NCI-H1092 (cell line): ENCODE results near the gene RENBP.
"Not testable (repeated sequence)": the region's sequence is repeated elsewhere in the genome, so short reads cannot be mapped to it uniquely, and the experiment has no call there.

Source experiments
- DNase-seq: peaks from one replicate; lab custom pipeline; 2025; lab: John Stamatoyannopoulos, UW

RENBP gene

DNA sequence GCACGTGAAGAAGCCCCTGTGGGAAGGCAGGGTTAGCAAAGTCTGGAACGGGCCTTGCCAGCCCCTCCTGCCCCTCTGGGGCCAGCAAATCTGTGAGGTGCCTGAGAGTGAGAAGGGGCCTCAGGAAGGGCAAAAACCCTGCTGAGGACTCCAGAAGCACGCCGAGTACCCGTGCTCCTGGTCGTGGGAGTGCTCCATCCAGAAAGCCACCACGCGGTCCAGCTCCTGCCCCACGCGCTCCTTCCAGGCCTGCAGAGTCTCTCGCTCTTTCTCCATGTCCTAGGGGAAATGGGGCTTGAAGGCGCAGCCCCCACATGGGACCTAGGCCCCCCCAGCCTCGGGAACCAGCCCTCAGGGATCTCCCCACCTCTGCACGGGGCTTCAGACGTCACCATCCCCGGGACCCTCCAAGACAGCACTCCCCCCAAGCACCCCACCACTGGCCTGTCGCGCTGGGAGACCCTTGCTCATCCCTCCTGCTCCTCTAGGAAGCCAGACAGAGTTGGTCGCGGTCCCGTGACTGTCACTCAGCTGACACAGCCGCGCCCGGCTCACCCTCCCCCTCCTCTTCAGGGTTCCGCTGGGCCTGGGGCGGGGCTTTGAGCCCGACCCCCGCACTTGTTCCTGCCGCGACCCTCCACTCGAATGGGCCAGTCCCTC lies at the start of gene RENBP:
RENBP (minus strand) TSS at position 504 of the 660 bp plus-strand sequence; CDS start at position 471, 33 bp downstream.
- DNase-seq: no peak

DNA sequence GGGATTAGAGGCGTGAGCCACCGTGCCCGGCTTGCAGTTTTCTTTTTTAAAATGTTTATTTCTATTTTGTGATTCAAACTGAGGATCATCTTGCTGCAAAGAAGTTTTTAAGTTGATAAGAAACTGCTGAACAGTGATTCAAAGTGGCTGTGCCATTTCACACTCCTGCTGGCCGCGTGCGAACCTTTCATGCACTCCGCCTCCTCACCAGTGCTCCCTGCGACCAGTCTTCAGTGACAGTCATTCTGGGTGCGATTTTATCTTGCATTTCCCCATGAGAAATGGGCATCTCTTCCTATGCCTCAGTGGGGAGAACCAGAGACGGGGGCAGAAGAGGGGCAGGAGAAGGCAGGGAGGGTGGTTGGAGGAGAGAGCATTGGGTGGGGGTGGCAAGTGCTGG lies 49.5 kb upstream of the RENBP start:
- DNase-seq: no peak

DNA sequence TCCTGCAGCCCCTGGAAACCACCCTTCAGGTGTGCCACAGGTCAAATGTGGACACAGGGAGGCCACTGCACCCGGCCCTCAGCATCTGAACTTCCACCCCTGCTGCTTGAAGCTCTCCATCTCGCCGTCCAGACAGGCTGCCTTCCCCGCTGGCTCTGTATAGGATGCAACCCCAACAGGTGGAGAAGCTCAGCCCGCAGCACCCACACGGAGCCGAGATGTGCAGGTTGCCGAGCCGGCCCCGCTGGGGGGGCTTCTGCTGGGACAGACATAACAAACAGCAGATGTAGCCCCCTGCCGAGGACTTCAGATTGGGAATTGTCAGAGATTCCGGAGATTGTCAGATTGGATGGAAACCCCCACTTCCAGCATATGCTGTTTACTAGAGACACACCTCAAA lies 48.6 kb upstream of the RENBP start:
- no peak for DNase-seq

DNA sequence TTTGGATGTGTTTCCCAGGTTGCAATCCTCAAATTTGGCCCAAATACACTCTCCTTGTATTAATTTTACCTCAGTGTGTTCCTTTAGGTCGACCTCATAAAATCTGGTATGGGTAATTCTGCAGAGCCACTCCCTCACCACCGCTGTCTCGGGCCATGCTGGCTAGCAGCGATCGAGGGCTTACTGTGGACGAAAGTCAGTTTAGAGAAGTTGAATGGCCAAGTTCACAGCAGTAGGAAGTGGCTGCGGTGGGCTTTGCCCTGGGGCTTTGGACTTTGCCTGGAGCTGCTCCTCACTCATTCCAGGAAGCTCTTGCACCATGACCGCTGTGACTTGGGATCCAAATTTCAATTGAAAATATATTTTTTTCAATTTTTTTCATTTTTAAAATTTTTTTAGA lies 47.7 kb upstream of the RENBP start:
- DNase-seq: no peak

DNA sequence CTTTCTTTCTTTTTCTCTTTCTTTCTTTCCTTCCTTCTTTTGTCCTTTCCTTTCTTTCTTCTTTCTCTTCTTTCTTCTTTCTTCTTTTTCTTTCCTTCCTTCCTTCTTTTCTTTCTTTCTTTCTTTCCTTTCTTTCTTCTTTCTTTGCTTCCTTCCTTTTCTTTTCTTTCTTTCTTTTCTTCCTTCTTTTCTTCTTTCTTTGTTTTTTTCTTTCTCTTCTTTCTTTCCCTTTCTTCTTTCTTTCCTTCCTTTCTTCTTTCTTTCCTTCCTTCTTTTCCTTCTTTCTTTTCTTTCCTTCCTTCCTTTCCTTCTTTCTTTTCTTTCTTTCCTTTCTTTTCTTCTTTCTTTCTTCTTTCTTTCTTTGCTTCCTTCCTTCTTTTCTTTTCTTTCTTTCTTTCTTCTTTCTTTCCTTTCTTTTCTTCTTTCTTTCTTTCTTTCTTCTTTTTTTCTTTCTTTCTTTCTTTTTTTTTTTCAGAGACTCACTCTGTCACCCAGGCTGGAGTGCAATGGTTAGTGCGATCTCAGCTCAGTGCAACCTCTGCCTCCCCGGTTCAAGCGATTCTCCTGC lies 46.7 kb upstream of the RENBP start:
- no peak for DNase-seq

DNA sequence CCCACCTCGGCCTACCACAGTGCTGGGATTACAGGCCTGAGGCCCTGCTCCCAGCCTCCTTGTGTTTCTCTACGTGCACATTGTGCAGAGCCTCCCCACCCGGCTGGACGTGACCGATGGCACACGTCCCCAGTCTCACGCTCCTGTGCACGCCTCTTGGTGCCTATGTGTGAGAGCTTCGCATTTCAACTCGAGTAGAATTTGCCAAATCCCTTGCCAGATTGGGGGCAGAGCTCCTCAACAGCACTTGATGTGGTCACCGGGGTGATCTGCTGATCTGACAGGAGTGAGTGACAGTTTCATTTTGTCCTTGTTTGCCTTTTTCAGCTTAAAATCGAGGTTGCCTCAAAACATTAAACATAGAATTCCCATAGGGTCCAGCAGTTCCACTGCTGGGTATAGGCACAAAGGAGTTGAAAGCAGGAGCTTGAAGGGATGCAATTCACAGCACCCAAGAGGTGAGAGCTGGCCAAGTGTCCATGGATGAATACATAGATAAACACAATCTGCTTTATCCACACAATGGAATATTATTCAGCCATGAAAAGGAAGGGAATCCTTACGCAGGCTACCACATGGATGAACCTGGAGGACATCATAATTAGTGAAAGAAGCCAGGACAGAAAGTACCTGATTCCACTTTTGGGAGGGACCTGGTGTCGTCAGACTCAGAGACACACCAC lies 45.7 kb upstream of the RENBP start:
- no peak for DNase-seq

DNA sequence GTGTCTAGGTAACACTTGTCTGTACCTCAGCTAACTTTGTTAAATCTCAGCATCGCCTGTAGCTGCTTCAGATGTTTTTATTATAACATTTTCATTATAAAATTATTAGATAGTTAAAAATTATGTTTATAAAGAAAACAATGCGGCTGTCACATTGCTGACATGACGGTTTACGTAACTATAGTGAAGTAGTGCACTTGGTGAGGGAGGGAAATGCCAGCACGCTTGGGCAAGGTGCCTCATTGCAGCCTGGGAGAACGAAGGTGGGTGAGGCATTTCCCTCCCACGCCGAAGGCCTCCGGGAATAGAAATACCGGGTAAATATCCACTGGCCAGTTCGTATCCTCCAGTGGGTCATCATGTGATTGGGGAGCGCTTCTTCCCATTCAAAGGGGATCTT lies 44.0 kb upstream of the RENBP start:
- DNase-seq: no peak

DNA sequence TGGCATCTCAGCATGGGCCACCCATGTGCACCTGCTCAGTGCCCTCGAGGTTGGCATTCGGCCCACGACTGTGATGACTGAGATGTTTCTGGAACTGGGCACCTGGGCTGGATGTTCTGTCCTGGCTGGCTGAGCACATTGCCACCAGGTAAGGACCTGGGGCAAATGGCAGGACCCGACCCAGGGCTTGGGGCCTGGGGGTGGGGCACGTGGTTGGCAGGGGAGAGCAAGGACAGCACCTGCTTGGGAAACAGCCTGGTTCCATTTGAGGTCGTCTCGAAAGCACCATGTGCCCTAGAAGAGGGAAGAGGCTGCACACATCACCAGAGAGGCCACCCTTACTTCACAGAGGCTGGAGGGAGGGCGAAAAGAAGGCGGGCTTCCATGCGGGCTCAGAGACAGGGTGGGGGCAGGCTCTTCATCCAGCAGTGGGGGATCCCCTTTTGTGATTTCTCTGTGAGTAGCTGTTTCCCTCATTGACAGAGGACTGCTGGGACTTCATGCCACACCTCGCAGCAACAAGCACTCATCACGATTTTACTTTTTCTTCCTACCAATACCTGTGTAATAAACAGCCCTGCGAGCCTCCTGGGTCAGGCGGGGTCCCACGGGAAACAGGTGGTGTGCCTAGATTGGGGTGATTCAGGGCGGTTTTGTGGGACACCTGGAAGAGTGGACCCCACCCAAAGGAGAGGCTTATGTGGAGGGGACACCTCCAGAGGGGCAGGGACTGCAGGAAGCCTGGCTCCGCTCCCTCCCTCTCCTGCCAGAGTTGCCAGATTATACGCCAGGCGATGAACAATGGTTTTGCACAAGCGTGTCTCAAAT lies 40.1 kb upstream of the RENBP start:
- DNase-seq: no peak

DNA sequence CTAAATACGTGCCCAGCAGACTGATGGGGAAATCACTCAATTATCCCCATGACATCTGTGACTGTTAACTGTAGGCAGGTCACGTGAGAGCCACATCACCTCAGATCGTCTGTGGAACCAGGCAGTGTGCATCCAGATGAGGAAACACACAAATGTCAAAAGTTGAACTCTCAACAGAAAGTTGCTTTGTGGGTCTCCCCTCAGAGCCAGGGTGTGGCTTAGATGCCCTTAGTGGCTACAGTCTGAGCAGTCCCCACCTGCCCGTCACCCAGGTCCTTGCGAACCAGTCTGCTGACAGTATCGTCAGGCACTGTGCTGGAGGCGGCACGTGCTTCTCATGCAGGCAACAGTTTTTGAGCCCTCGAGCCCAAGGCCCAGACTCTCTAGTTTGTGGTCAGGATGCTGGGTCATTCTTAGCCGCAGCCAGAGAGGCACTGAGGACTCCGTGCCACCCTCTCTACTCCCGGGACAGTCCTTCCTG lies 38.9 kb upstream of the RENBP start:
- no peak for DNase-seq

DNA sequence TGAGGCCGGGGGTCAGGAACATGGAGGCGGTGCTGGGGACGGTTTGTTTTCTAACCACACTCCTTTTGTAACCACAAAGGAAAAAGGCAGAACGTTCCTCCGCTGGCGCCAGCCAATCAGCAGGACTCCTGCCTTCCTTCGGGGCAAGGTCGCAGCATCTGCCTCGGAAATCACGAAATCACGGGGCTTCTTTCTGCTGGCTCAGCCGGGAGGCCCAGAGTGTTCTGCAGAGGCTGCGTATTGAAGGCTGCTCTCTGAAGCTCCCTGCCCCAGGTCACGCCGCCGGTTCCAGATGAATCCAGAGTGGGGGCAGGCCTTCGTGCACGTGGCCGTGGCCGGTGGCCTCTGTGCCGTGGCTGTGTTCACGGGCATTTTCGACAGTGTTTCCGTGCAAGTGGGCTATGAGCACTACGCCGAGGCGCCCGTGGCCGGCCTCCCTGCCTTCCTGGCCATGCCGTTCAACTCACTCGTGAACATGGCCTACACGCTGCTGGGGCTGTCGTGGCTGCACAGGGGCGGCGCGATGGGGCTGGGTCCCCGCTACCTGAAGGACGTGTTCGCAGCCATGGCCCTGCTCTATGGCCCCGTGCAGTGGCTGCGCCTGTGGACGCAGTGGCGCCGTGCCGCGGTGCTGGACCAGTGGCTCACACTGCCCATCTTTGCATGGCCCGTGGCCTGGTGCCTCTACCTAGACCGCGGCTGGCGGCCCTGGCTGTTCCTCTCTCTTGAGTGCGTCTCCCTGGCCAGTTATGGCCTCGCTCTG lies 37.5 kb upstream of the RENBP start:
- DNase-seq: no peak

DNA sequence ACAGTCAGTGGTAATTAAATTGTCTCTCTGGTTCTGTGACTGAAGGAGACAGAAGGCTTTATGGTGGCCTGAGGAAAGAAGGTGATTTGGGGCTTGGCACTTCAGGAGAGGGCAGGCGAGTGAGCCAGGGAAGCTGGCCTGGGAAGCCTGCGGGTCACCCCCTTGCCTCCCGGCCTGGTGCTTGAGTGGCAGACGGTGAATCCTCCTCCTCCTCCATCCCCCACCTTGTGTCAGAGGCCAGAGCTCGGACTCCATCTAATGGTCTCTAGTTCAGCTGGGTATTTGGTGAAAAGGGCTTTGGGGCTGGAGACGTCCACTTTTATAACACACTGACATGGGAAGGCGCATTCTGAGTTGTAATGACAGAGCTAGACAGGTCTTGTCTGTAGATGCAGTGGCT lies 36.8 kb upstream of the RENBP start:
- no peak for DNase-seq

DNA sequence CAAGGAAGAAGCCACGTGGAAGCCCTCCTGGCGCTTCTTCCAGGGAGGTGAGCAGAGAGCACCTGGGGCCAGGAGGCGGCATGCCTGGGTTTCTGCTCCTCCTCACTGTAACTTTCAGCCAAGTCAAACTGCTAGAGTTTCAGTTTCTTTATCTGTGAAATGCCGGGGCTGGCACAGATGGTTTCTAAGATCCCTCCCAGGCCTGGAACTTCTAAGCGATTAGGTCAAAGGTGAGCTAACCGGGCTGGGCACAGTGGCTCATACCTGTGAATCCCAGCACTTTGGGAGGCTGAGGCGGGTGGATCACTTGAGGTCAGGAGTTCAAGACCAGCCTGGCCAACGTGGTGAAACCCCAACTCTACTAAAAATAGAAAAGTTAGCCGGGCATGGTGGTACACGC lies 36.0 kb upstream of the RENBP start:
- not testable (repeated sequence) for DNase-seq

DNA sequence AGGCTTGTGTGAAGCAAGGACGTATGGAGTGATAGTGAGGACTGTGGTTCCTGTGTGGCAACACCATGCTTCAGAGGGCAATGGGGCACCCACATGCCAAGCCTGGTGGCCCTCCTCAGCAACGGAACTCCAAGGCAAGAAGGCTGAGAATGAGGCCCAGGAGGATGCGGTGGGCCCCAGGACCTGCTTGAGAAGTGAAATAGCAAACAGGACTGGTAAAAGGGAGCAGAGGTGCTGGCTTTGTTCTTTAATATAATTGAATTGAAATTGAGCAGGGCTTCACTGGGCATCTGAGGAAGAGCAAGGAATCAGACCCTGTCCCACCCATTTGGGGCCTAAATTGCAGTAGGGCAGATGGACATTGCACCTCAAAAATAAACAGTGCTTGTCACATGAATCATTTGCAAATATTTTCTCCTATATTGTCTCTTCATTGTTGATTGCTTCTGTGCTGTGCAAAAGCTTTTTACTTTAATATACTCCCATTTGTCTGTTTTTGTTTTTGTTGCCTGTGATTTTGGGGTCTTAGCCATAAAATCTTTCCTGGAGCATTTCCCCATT lies 30.4 kb upstream of the RENBP start:
- DNase-seq: no peak

DNA sequence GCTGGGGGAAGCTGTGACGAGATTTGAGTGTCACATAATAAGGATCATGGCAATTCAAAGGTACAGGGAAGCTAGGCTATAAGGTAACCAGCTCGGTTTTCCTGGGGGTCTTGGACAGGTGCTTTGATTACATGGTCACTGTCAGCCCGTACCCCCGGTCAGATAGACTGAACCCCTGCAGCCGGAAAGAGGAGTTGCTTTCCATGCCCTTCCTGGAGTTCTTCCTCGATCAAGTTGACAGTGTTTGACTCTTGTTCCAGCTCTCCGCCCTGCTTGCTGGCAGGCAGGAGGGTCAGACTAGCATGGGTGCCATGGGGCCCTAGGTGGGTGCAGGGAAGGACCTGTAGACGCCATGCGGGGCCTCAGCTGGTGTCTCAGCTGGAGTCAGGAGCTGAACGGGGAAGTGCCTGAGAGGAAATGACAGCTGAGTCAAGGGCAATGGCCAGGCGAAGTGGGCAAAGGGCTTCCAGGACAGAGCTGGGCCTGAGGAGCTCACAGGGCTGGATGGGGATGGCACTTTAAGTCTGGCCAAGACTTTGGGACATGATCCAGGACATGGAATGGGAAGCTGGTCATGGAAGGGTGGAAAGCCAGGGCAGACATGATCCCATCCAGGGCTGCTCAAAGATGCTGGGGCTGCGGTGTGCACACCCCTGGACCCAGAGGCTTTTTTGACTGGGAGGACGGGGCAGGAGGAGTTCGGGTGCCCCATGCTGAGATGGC lies 29.7 kb upstream of the RENBP start:
- DNase-seq: no peak

DNA sequence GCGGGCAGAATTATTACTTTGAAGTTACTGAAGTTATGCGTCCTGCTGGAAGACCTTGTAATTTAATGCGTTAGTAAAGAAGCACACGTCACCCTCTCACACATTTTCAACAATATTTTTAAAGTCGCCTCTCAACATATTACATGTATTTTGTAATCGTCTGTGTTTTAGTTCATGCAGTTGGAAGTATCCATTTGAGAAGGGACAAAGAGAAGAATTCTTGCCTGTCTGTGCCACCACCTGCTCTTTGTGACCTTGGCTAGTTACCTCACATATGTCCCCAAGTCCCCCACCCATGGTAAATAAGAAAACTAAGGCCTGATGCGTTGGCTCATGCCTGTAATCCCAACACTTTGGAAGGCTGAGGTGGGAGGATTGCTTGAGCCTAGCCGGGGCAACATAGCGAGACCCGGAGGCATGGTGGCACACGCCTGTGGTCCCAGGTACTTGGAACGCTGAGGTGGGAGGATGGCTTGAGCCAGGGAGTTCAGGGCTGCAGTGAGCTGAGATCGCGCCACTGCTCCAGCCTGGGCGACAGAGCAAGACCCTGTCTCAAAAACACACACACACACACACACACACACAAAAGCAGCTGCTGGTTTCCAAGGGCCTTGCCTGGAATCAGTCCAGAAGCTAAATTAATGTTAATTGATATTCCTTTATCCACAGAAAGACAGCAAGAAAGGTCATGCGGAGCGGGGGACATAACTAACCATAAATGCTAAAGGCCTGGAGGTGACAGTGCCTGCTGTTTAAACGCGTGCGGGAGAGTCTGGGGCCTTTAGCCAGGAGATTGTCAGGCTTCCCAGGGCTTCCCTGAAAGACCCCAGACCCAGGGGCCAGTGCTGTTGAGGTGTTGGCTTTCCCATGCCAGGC lies 28.9 kb upstream of the RENBP start:
- DNase-seq: peak; percentile 49

DNA sequence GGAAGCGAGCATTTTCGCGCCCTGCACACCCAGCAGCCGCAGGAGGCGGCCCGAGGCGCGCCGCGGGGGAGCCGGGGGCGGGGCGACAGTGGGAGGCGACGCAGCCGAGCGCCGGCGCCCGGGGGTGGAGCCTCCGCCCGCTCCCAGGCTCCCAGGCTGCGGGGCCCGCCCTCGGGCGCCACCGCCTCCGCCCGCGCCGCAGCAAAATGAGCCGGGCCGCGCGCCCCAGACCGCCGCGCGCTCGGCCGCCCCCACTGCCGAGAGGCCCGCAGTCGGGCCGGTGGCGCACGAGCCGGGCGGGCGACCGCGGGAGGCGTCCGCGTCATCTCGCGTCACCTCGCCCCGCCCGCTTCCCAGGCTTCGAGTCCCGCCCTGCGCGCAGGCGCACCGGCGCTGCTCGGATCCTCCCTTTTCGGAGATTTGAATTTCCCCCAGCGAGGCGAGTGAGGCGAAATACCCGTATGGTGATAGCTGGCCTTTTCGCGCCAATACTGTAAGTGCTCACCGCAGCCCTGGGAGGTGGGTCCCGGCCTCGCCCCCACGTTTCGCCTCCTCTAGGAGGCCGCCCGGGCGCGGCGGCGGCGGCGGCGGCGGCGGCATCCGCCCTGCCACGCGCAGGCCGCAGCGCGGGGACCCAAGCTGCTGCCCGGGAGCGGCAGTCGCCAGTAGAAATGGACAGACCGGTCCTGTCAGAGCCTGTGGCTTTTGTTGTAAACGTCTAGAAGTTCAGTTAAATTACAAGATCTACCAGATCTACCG lies 28.1 kb upstream of the RENBP start, which contains the start of gene TMEM187:
TMEM187 (plus strand) TSS at position 387 of the 759 bp plus-strand sequence. CDS start 9,309 bp downstream, outside the sequence.
- DNase-seq: peak; percentile 93

DNA sequence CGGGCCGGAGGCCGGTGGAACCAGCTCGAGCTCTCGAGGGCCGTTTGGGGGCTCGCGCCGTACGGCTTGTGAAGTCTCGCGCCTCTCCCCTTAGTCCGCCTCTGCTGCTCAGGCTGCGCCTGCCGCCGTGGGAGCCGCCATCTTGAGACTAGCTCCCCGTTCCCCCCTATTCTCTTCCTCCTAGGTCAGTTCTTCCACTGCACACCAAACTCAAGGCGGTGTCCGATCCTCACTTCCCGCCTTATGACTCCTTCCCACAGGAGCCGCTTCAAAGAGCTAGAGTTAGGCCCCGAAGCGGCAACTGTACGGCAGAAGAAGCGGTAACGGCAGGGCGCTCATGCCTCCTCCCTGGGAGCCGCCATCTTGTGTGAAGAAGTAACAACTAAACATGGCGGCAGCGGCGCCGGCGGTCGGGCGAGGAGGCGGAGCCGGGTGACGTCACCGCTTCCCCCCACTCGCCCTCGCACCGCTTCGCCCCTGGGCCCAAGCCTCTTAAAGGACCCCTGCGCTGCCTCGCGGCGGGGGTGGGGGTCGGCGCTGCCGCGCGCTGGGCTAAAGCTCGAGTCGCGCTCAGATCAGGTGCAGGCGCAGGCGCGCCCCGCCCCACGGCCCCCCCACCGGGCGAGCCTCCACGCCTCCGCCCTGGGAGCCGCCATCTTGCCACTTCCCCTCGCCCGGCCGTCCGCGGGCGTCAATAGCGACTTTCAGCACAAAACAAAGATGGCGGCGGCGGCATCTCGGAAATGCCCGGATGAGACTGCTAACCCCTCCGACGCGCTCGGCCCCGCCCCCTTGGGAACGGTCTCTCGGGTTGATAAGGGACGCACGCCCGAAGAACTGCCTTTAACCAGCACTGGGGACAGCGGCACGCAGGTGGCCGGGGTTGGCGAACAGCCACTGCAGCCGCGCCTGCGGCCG lies 27.3 kb upstream of the RENBP start, which contains the start of gene HCFC1:
HCFC1 (minus strand) TSS at position 369 of the 918 bp plus-strand sequence. CDS start 978 bp downstream, outside the sequence.
- DNase-seq: peak; percentile 94

DNA sequence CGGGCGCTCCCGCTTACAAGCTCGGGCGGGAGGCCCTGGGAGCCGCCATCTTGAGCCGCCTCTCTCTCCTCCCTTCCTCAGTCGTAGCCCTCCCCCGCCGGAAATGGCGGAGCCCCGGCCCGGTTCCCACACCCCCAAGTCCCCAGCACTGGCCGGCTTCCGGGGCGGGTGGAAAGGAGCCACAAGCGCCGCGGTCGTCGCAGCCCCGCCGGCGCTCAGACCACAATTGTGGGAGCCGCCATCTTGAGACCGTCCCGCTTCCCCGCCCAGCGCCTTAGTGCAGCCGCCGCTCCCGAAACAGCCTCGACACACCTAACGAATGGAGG lies 26.6 kb upstream of the RENBP start:
- DNase-seq: peak; percentile 73
